HCT116 (cell line): ENCODE data around the gene AK5. TPM values are rescaled to one million over a fixed set of nuclear protein-coding genes. Genes with fewer than 3 reads are reported as not detected.

ENCODE experiments used
- ATAC-seq: fragments of 200-7000 bp; cut with Tn5 transposase; 2 replicates; pipeline ENCODE4 v1.9.1; 2020; ENCODE audit warnings: mild to moderate bottlenecking, moderate library complexity
- BruUV-seq: library from RNA; stranded (reverse); fragments of 400-500 nt; replicated peaks from 2 replicates; lab custom pipeline; 2021; lab: Mats Ljungman, UMichigan
- CTCF ChIA-PET: fragments of 300-600 bp; sonication (Branson Sonifier 250); formaldehyde crosslinking; loops from one replicate; lab custom pipeline; 2021; ENCODE audit warnings: antibody characterized with exemption; lab: Charles Lee
- POLR2A ChIA-PET: fragments of 300-600, 350-600 bp; sonication (Branson Sonifier 250); formaldehyde crosslinking; loops from one replicate; lab custom pipeline; 2021; ENCODE audit warnings: antibody characterized with exemption; lab: Charles Lee
- RAD21 ChIA-PET, 2 experiments: fragments of 300-600 bp; sonication (Branson Sonifier 250); formaldehyde crosslinking; loops; one replicate each; lab custom pipeline; 2023; ENCODE audit warnings: low total read pairs in 2 of 2; ENCODE audit not compliant: uncharacterized antibody in 2 of 2, unreplicated experiment in 2 of 2, low non-redundant PET in 1 of 2; lab: Charles Lee
- DNase-seq: peaks from one replicate; pipeline ENCODE4 v3.0.0-alpha.2; 2010; ENCODE audit warnings: low read depth, low spot score
- H2AFZ ChIP-seq: fragments of 200-600 bp; shearing (Covaris generic), sonication (generic); 2 replicates; pipeline ENCODE4 v1.6.1; 2017; ENCODE audit warnings: low read depth, mixed run types, mixed read lengths, antibody characterized with exemption, low read length; ENCODE audit not compliant: poor library complexity, severe bottlenecking
- H3K27ac ChIP-seq: 2 replicates; pipeline ENCODE4 v1.5.1; 2012; ENCODE audit warnings: low read depth, low read length
- H3K27me3 ChIP-seq: fragments of 200-600 bp; sonication (generic); 2 replicates; pipeline ENCODE4 v1.6.1; 2016; ENCODE audit warnings: mixed run types, low read length, mixed read lengths; ENCODE audit not compliant: insufficient read depth
- H3K36me3 ChIP-seq, 2 experiments: fragments of 200-500 bp in 1 of 2; fragments of 200-600 bp in 1 of 2; sonication (Bioruptor generic) in 1 of 2; sonication (generic) in 1 of 2; 2 replicates each; pipeline versions ENCODE4 v1.5.1 to v1.6.1; 2014 to 2016; ENCODE audit warnings: low read length in 2 of 2, inconsistent platforms in 1 of 2, mixed read lengths in 1 of 2, mixed run types in 1 of 2; ENCODE audit not compliant: insufficient read depth in 2 of 2, control insufficient read depth in 1 of 2
- H3K4me1 ChIP-seq, 2 experiments: fragments of 200-600 bp in 1 of 2; sonication (generic) in 1 of 2; 2 replicates each; pipeline versions ENCODE4 v1.5.1 to v1.6.1; 2012 to 2017; ENCODE audit warnings: low read length in 2 of 2, inconsistent platforms in 1 of 2, mild to moderate bottlenecking in 1 of 2, mixed read lengths in 1 of 2, mixed run types in 1 of 2, moderate library complexity in 1 of 2; ENCODE audit not compliant: insufficient read depth in 2 of 2, control insufficient read depth in 1 of 2
- H3K4me2 ChIP-seq: fragments of 200-600 bp; sonication (generic); 2 replicates; pipeline ENCODE4 v1.6.1; 2017; ENCODE audit warnings: mixed run types, low read length, mixed read lengths
- H3K4me3 ChIP-seq, 2 experiments: fragments of 200-600 bp in 1 of 2; sonication (generic) in 1 of 2; replicated peaks in 1 of 2; 2 replicates each; pipeline ENCODE4 v1.5.1; 2011 to 2016; ENCODE audit warnings: low read length in 2 of 2, control low read depth in 1 of 2, low read depth in 1 of 2, mild to moderate bottlenecking in 1 of 2, mixed read lengths in 1 of 2, mixed run types in 1 of 2
- H3K79me2 ChIP-seq: fragments of 200-600 bp; sonication (generic); 2 replicates; pipeline ENCODE4 v1.6.1; 2017; ENCODE audit warnings: mild to moderate bottlenecking, mixed run types, low read length, moderate library complexity, mixed read lengths; ENCODE audit not compliant: insufficient read depth
- H3K9ac ChIP-seq: fragments of 200-600 bp; sonication (generic); 2 replicates; pipeline ENCODE4 v1.6.1; 2016; ENCODE audit warnings: low read length, mixed read lengths
- H3K9me2 ChIP-seq: fragments of 200-600 bp; sonication (generic), shearing (Covaris generic); 2 replicates; pipeline ENCODE4 v1.6.1; 2017; ENCODE audit warnings: mixed run types, mild to moderate bottlenecking, moderate library complexity; ENCODE audit not compliant: insufficient read depth
- H3K9me3 ChIP-seq, 2 experiments: fragments of 200-500 bp in 1 of 2; fragments of 200-600 bp in 1 of 2; sonication (Bioruptor generic) in 1 of 2; sonication (generic) in 1 of 2; 2 replicates each; pipeline ENCODE4 v1.6.1; 2014 to 2017; ENCODE audit warnings: low read length in 2 of 2, mixed read lengths in 2 of 2, inconsistent platforms in 1 of 2, low read depth in 1 of 2, mild to moderate bottlenecking in 1 of 2, mixed run types in 1 of 2, moderate library complexity in 1 of 2; ENCODE audit not compliant: control insufficient read depth in 1 of 2, insufficient read depth in 1 of 2
- H4K20me1 ChIP-seq: fragments of 200-600 bp; sonication (generic), shearing (Covaris generic); 2 replicates; pipeline ENCODE4 v1.6.1; 2017; ENCODE audit warnings: mixed run types, mild to moderate bottlenecking, moderate library complexity; ENCODE audit not compliant: insufficient read depth
- CEBPB ChIP-seq: IDR thresholded peaks from 2 replicates; pipeline ENCODE4 v1.6.1; 2012; ENCODE audit warnings: low read depth
- CTCF ChIP-seq, 3 experiments: fragments of 200-600 bp in 1 of 3; sonication (generic) in 1 of 3; IDR thresholded peaks in 2 of 3; conservative IDR thresholded peaks in 1 of 3; 2 replicates each; pipeline ENCODE4 v1.5.1; 2012 to 2017; ENCODE audit warnings: low read depth in 2 of 3, low read length in 2 of 3, antibody characterized with exemption in 1 of 3, borderline replicate concordance in 1 of 3, control low read depth in 1 of 3, mild to moderate bottlenecking in 1 of 3, mixed read lengths in 1 of 3, mixed run types in 1 of 3, moderate library complexity in 1 of 3; ENCODE audit not compliant: insufficient read depth in 1 of 3
- MAX ChIP-seq: IDR thresholded peaks from 2 replicates; pipeline ENCODE4 v1.6.1; 2012
- RAD21 ChIP-seq: IDR thresholded peaks from 2 replicates; pipeline ENCODE4 v1.6.1; 2012; ENCODE audit warnings: low read depth, mild to moderate bottlenecking
- REST ChIP-seq: IDR thresholded peaks from 2 replicates; pipeline ENCODE4 v1.6.1; 2012; ENCODE audit warnings: low read depth
- SP1 ChIP-seq: IDR thresholded peaks from 2 replicates; pipeline ENCODE4 v1.6.1; 2012; ENCODE audit warnings: low read depth
- intact Hi-C: fragments of 100-400 bp; cut with micrococcal nuclease; formaldehyde crosslinking; loops from 2 replicates; pipeline ENCODE4 v1.10.0; 2022
- total RNA-seq: library from RNA; stranded (reverse); gene quantifications from one replicate; pipeline ENCODE4 v1.2.1, GENCODE V29; 2021; ENCODE audit not compliant: unreplicated experiment

The AK5 gene
- total RNA-seq, 1 experiment from 2014 or later, result 0.22 TPM

GRCh38 chr1:77513839-77514763 lies 232.3 kb downstream of the AK5 start (continued):
- no peak for TF ChIP-seq CTCF (IDR thresholded peaks at IDR 0.05 in 2 of 3, conservative IDR thresholded peaks at IDR 0.05 in 1 of 3; ENCODE audit: borderline replicate concordance in 1 of 3, insufficient read depth in 1 of 3, low read depth in 2 of 3, low read length in 2 of 3)
- TF ChIP-seq, all 23 proteins: peak for 0

GRCh38 chr1:77514921-77515776 lies 233.3 kb downstream of the AK5 start:
- intact Hi-C loops, result no loop called here
- Histone ChIP-seq H3K27me3 (no peaks in the 10 kb centered on the region), H3K9me2 (no peaks in the 10 kb centered on the region), H3K4me3 (no peak overlapping the region), H3K4me1 (peaks cover 0 to 35% of the 10 kb centered on the region in 2 experiments; a peak in 2 of 4 replicates), H3K4me2 (no peak overlapping the region), H2AFZ (peak overlapping the region; percentile 40), H4K20me1 (no peaks in the 10 kb centered on the region), H3K9me3 (no peaks in the 10 kb centered on the region), H3K79me2 (no peaks in the 10 kb centered on the region), H3K9ac (no peak overlapping the region), H3K36me3 (no peaks in the 10 kb centered on the region), H3K27ac (no peak overlapping the region)
- POLR2A ChIA-PET, result no interaction called here
- no TSS peak for BruUV-seq
- RAD21 ChIA-PET, result no interaction called here
- ATAC-seq (peak; percentile 94), DNase-seq (peak; percentile 24)
- TF ChIP-seq MAX (no peak), CTCF (IDR thresholded peaks at IDR 0.05 in 2 of 3, conservative IDR thresholded peaks at IDR 0.05 in 1 of 3; ENCODE audit: borderline replicate concordance in 1 of 3, insufficient read depth in 1 of 3, low read depth in 2 of 3, low read length in 2 of 3) (peak in 2 of 3 experiments; percentile 11 to 23; a peak in 1 of 6 replicates), RAD21 (peak; percentile 42), REST (no peak), SP1 (no peak), CEBPB (no peak)
- CTCF ChIA-PET, result interaction anchor here (0.9 kb wide), 1 partner anchor 18 kb away, joined by 3 read pairs; no protein-coding TSS in a partner anchor
